GM23338 (cell line): Measurements from ENCODE around the gene CAND1.

Source experiments
- CREB1 ChIP-seq: fragments of 250-450 bp; sonication (Bioruptor Pico); IDR thresholded peaks from 2 replicates; pipeline ENCODE4 v1.5.0; 2020; ENCODE audit warnings: low read depth, mild to moderate bottlenecking, moderate library complexity
- CTCF ChIP-seq, 2 experiments: fragments of 200-600 bp in 1 of 2; sonication (generic) in 1 of 2; conservative IDR thresholded peaks; 2 replicates each; pipeline versions ENCODE4 v1.5.1 to v1.6.1; 2016 to 2017; ENCODE audit warnings: antibody characterized with exemption in 2 of 2, low read depth in 2 of 2, mild to moderate bottlenecking in 2 of 2, moderate library complexity in 1 of 2
- EZH2 ChIP-seq: fragments of 200-600 bp; sonication (generic); IDR thresholded peaks from one replicate; pipeline ENCODE4 v1.8.0; 2017; ENCODE audit warnings: antibody characterized with exemption, mild to moderate bottlenecking, low read depth; ENCODE audit not compliant: unreplicated experiment
- JUNB ChIP-seq: IDR thresholded peaks from one replicate; pipeline ENCODE4 v1.6.1; 2016; ENCODE audit warnings: antibody characterized with exemption; ENCODE audit not compliant: unreplicated experiment
- POLR2AphosphoS5 ChIP-seq: IDR thresholded peaks from 2 replicates; pipeline ENCODE4 v1.6.1; 2016; ENCODE audit warnings: antibody characterized with exemption, low read depth
- STAT1 ChIP-seq: IDR thresholded peaks from one replicate; pipeline ENCODE4 v1.6.1; 2016; ENCODE audit warnings: antibody characterized with exemption; ENCODE audit not compliant: unreplicated experiment

GRCh38 chr12:67305544-67305943 is 36.4 kb downstream of the CAND1 start:
- TF ChIP-seq CTCF (conservative IDR thresholded peaks at IDR 0.05; ENCODE audit: low read depth in 2 of 2) (no peak), EZH2 (no peak), POLR2AphosphoS5 (no peak), STAT1 (no peak), CREB1 (CRISPR knock-in tag) (no peak), JUNB (no peak)
